IPS-20b (cell line): ENCODE results near the gene UBE2S.

Experiments used
- H3K27ac ChIP-seq: one replicate; pipeline ENCODE4 v1.5.1; 2013; ENCODE audit warnings: low read length
- H3K27me3 ChIP-seq: 2 replicates; pipeline ENCODE4 v1.6.1; 2013; ENCODE audit warnings: mild to moderate bottlenecking, low read length, inconsistent platforms; ENCODE audit not compliant: insufficient read depth
- H3K36me3 ChIP-seq: 2 replicates; pipeline ENCODE4 v1.6.1; 2013; ENCODE audit warnings: low read depth, mild to moderate bottlenecking, inconsistent platforms, low read length, moderate library complexity; ENCODE audit not compliant: insufficient read depth
- H3K4me1 ChIP-seq: 2 replicates; pipeline ENCODE4 v1.6.1; 2013; ENCODE audit warnings: mild to moderate bottlenecking, control low read depth, inconsistent platforms, low read length, moderate library complexity; ENCODE audit not compliant: insufficient read depth
- H3K4me3 ChIP-seq: 2 replicates; pipeline ENCODE4 v1.5.1; 2013; ENCODE audit warnings: mild to moderate bottlenecking, low read length, inconsistent platforms
- H3K9ac ChIP-seq: 2 replicates; pipeline ENCODE4 v1.6.1; 2013; ENCODE audit warnings: low read depth, mild to moderate bottlenecking, inconsistent platforms, low read length, moderate library complexity
- H3K9me3 ChIP-seq: 2 replicates; pipeline ENCODE4 v1.6.1; 2013; ENCODE audit warnings: mild to moderate bottlenecking, low read depth, low read length, inconsistent platforms; ENCODE audit not compliant: insufficient read depth

Gene UBE2S

GRCh38 chr19:55447421-55448174 is 40.0 kb upstream of the UBE2S start:
- no peaks in the 10 kb centered on the region; the same call in 1 of the 2 replicates for H3K9me3 ChIP-seq

GRCh38 chr19:55446060-55446459 is 38.5 kb upstream of the UBE2S start:
- no peaks in the 10 kb centered on the region; the same call in 1 of the 2 replicates for H3K9me3 ChIP-seq
- H3K27me3 ChIP-seq = peaks cover 100% of the 10 kb centered on the region
- H3K4me3 ChIP-seq = no peak overlapping the region
- no peaks in the 10 kb centered on the region for H3K36me3 ChIP-seq
- H3K27ac ChIP-seq = no peak overlapping the region
- H3K4me1 ChIP-seq = peaks cover 5% of the 10 kb centered on the region; the same call in 1 of the 2 replicates
- no peak overlapping the region for H3K9ac ChIP-seq

More at GRCh38 chr19:55447421-55448174, 40.0 kb upstream of the UBE2S start:
- Histone ChIP-seq H3K4me1 (peaks cover 2% of the 10 kb centered on the region; the same call in 1 of the 2 replicates), H3K27me3 (peaks cover 100% of the 10 kb centered on the region), H3K9ac (no peak overlapping the region), H3K36me3 (no peaks in the 10 kb centered on the region), H3K4me3 (no peak overlapping the region), H3K27ac (no peak overlapping the region)

DNA sequence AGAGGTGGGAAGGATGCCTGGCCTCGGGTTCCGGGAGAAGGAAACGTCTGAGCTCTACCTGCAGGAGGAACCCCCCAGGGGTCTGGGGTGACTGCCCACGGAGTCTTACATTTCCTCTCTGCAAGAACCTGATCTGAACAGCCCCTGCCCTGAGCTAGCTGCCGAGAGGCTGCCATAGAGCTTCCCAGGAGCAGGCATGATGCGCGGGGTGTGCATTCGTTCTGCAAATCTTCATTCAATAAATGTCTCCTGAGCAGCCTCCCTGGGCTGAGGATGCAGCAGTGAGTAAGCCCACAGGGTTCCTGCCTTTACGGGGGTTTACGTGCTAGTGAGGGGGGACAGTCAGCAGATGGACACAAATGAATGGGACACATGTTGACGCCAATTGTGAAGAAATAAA is 37.1 kb upstream of the UBE2S start:
- peaks cover 100% of the 10 kb centered on the region for H3K27me3 ChIP-seq
- no peak overlapping the region for H3K9ac ChIP-seq
- no peaks in the 10 kb centered on the region; the same call in 1 of the 2 replicates for H3K9me3 ChIP-seq

GRCh38 chr19:55443824-55444480 is 36.4 kb upstream of the UBE2S start:
- Histone ChIP-seq H3K4me1 (peaks cover 8% of the 10 kb centered on the region; the same call in 1 of the 2 replicates), H3K27me3 (peaks cover 100% of the 10 kb centered on the region), H3K9me3 (no peaks in the 10 kb centered on the region; the same call in 1 of the 2 replicates), H3K9ac (no peak overlapping the region), H3K4me3 (no peak overlapping the region), H3K36me3 (no peaks in the 10 kb centered on the region), H3K27ac (no peak overlapping the region)

More for the DNA sequence above, 37.1 kb upstream of the UBE2S start:
- Histone ChIP-seq H3K36me3 (no peaks in the 10 kb centered on the region), H3K4me1 (peaks cover 8% of the 10 kb centered on the region; the same call in 1 of the 2 replicates), H3K4me3 (no peak overlapping the region), H3K27ac (no peak overlapping the region)

- H3K9me3 ChIP-seq = no peaks in the 10 kb centered on the region; the same call in 1 of the 2 replicates
- no peak within 1 kb of the TSS for H3K27ac ChIP-seq
- H3K4me3 ChIP-seq = peak within 1 kb of the TSS; percentile 63; the same call in 1 of the 2 replicates
- no peaks in the 10 kb centered on the region for H3K36me3 ChIP-seq
- H3K9ac ChIP-seq = no peak within 1 kb of the TSS
- H3K27me3 ChIP-seq = peaks cover 100% of the 10 kb centered on the region
- peaks cover 8% of the 10 kb centered on the region; the same call in 1 of the 2 replicates for H3K4me1 ChIP-seq
Measured at GRCh38 chr19:55443045-55443823, 35.6 kb upstream of the UBE2S start, which contains the start of gene SHISA7. Gene SHISA7, minus strand, starts transcription at chr19:55443300. Its CDS starts 437 bp downstream, at chr19:55442863.

DNA sequence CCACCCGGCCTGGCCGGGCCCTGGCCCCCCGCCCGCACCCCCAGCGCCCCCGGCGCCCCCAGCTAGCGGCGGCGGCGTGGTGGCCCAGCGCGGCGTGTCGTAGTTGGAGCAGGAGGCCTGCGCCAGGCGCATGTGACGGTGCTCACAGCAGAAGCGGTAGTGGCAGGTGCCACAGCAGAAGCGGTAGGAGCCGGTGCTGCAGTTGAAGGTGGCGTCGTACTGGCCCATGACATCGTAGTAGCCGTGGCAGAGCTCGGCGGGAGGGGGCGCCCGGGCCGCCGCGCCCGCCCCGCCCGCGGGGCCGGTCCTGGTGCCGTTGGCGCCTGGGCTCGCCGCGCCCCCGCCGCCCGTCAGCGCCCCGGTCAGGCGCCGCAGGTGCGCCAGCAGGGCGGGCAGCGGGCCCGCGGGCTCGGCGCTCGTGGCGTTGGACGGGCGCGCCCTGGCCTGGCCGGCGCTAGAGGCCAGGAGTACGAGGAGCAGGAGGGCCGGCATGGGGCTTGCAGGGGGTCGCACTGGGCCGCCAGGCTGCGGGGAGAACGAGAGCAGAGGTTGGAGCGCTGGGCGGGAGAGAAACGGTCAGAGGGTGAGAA is 34.9 kb upstream of the UBE2S start:
- Histone ChIP-seq H3K27me3 (peaks cover 97% of the 10 kb centered on the region), H3K27ac (no peak overlapping the region), H3K4me3 (no peak overlapping the region; the same call in 1 of the 2 replicates), H3K9ac (no peak overlapping the region), H3K9me3 (no peaks in the 10 kb centered on the region; the same call in 1 of the 2 replicates), H3K4me1 (peaks cover 8% of the 10 kb centered on the region; the same call in 1 of the 2 replicates), H3K36me3 (no peaks in the 10 kb centered on the region)

GRCh38 chr19:55441692-55442321 is 34.2 kb upstream of the UBE2S start:
- Histone ChIP-seq H3K27ac (no peak overlapping the region), H3K36me3 (no peaks in the 10 kb centered on the region), H3K4me1 (peaks cover 8% of the 10 kb centered on the region; the same call in 1 of the 2 replicates), H3K4me3 (peak overlapping the region; percentile 63; the same call in 1 of the 2 replicates), H3K9ac (no peak overlapping the region), H3K9me3 (no peaks in the 10 kb centered on the region; the same call in 1 of the 2 replicates), H3K27me3 (peaks cover 95% of the 10 kb centered on the region)

- H3K4me1 ChIP-seq = peaks cover 8% of the 10 kb centered on the region; the same call in 1 of the 2 replicates
- no peak overlapping the region for H3K9ac ChIP-seq
- H3K27me3 ChIP-seq = peaks cover 92% of the 10 kb centered on the region
- H3K36me3 ChIP-seq = no peaks in the 10 kb centered on the region
- H3K9me3 ChIP-seq = no peaks in the 10 kb centered on the region; the same call in 1 of the 2 replicates
- no peak overlapping the region for H3K27ac ChIP-seq
- peak overlapping the region; percentile 63; the same call in 1 of the 2 replicates for H3K4me3 ChIP-seq
Measured at GRCh38 chr19:55441319-55441691, 33.7 kb upstream of the UBE2S start.

- Histone ChIP-seq H3K36me3 (no peaks in the 10 kb centered on the region), H3K4me3 (peak overlapping the region; percentile 63; the same call in 1 of the 2 replicates), H3K9me3 (no peaks in the 10 kb centered on the region), H3K9ac (no peak overlapping the region), H3K4me1 (peaks cover 8% of the 10 kb centered on the region; the same call in 1 of the 2 replicates), H3K27me3 (peaks cover 85% of the 10 kb centered on the region), H3K27ac (no peak overlapping the region)
Measured at GRCh38 chr19:55440411-55441105, 33.0 kb upstream of the UBE2S start.

GRCh38 chr19:55439052-55439451 is 31.5 kb upstream of the UBE2S start:
- Histone ChIP-seq H3K9me3 (no peaks in the 10 kb centered on the region), H3K27me3 (peaks cover 76% of the 10 kb centered on the region), H3K4me3 (no peak overlapping the region), H3K27ac (no peak overlapping the region), H3K36me3 (no peaks in the 10 kb centered on the region), H3K9ac (no peak overlapping the region), H3K4me1 (peaks cover 8% of the 10 kb centered on the region; the same call in 1 of the 2 replicates)
